Right atrium auricular region (tissue), 2 donors: Measurements from ENCODE around the gene DMWD. TPM values are rescaled to one million over a fixed set of nuclear protein-coding genes. Genes with fewer than 3 reads are reported as not detected.
A peak's percentile ranks its signal among the peaks of the same experiment; 100 is the strongest.

Experiments used
- DNase-seq: peaks from one replicate; pipeline ENCODE4 v3.0.0-alpha.2; 2019; ENCODE audit warnings: low spot score
- H3K27ac ChIP-seq, 2 donors: fragments of 200-600 bp; sonication (generic); 1 replicate in 1 of 2; 2 replicates in 1 of 2; pipeline ENCODE4 v1.5.1; 2016 to 2019
- H3K27me3 ChIP-seq, 2 donors: fragments of 200-600 bp; sonication (generic); one replicate each; pipeline versions ENCODE4 v1.5.1 to v1.6.0; 2017 to 2019
- H3K36me3 ChIP-seq: fragments of 200-600 bp; sonication (generic); one replicate; pipeline ENCODE4 v1.5.1; 2016
- H3K4me1 ChIP-seq, 2 donors: fragments of 200-600 bp; sonication (generic); one replicate each; pipeline versions ENCODE4 v1.5.1 to v1.6.0; 2017 to 2019
- H3K4me3 ChIP-seq, 2 donors: fragments of 200-600 bp; sonication (generic); 1 replicate in 1 of 2; 2 replicates in 1 of 2; pipeline ENCODE4 v1.5.1; 2017 to 2019; ENCODE audit warnings: mild to moderate bottlenecking in 1 of 2, moderate library complexity in 1 of 2
- H3K9me3 ChIP-seq, 2 donors: fragments of 200-600 bp; sonication (generic); one replicate each; pipeline ENCODE4 v1.5.1; 2019
- total RNA-seq, 2 donors: library from RNA; depleted of rRNA; stranded (reverse); fragments of >200 nt; gene quantifications; one replicate each; pipeline ENCODE4 v1.1.0, GENCODE V29; 2016
- TF ChIP-seq, protein P1 (sequence below), 2 donors: fragments of 200-600 bp; sonication (generic); IDR thresholded peaks; one replicate each; pipeline ENCODE4 v1.5.1; 2019; ENCODE audit warnings: antibody characterized with exemption in 2 of 2

DMWD gene
- total RNA-seq, 2 donors from 2014 or later = 41.5 to 55.9 TPM

GRCh38 chr19:45782820-45783785 is 9.5 kb downstream of the DMWD start:
- Histone ChIP-seq H3K4me3 (peak overlapping the region; percentile 62 to 71), H3K4me1 (peaks cover 0 to 86% of the 10 kb centered on the region in 2 donors), H3K9me3 (no peaks in the 10 kb centered on the region), H3K36me3 (peaks cover 37% of the 10 kb centered on the region), H3K27me3 (no peaks in the 10 kb centered on the region), H3K27ac (peak overlapping the region; percentile 93 to 95)
- peak; percentile 80 for DNase-seq
- TF ChIP-seq, protein P1, sequence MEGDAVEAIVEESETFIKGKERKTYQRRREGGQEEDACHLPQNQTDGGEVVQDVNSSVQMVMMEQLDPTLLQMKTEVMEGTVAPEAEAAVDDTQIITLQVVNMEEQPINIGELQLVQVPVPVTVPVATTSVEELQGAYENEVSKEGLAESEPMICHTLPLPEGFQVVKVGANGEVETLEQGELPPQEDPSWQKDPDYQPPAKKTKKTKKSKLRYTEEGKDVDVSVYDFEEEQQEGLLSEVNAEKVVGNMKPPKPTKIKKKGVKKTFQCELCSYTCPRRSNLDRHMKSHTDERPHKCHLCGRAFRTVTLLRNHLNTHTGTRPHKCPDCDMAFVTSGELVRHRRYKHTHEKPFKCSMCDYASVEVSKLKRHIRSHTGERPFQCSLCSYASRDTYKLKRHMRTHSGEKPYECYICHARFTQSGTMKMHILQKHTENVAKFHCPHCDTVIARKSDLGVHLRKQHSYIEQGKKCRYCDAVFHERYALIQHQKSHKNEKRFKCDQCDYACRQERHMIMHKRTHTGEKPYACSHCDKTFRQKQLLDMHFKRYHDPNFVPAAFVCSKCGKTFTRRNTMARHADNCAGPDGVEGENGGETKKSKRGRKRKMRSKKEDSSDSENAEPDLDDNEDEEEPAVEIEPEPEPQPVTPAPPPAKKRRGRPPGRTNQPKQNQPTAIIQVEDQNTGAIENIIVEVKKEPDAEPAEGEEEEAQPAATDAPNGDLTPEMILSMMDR (IDR thresholded peaks at IDR 0.05) = no peak

DNA sequence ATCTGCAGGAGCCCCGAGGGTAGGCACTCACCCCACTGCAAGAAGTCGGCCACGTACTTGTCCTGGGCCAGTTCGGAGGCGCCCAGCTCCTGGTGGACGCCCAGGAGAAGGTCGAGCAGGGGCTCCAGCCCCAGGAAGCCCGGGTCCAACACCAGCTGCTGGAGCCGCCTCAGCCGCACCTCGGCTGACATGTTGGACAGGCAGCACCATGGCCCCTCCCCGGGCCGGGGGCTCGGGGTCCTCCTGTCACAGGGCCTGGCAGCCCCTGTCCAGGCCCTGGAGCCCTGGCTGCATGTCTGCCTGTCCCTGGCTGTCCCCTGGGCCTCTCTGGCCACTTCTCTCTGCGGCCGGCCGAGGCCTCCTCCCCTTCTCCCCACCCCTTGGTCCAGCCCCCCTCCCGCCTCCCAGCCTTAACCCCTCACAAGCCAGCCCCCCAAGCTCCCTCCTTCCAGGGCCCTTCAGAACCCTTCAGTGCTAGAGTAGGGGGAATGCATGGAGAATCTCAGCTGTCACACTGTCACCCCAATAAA is 10.4 kb downstream of the DMWD start, which contains the start of gene DMPK:
DMPK (minus strand) TSS at position 329 of the 530 bp plus-strand sequence; CDS start at position 191, 138 bp downstream.
- Histone ChIP-seq H3K36me3 (peaks cover 43% of the 10 kb centered on the region), H3K27ac (peak within 1 kb of the TSS; percentile 93 to 95), H3K9me3 (no peaks in the 10 kb centered on the region), H3K4me1 (peaks cover 0 to 82% of the 10 kb centered on the region in 2 donors), H3K4me3 (peak within 1 kb of the TSS; percentile 62 to 71), H3K27me3 (no peaks in the 10 kb centered on the region)
- TF ChIP-seq, protein P1 (IDR thresholded peaks at IDR 0.05) = no peak
- DNase-seq = no peak

DNA sequence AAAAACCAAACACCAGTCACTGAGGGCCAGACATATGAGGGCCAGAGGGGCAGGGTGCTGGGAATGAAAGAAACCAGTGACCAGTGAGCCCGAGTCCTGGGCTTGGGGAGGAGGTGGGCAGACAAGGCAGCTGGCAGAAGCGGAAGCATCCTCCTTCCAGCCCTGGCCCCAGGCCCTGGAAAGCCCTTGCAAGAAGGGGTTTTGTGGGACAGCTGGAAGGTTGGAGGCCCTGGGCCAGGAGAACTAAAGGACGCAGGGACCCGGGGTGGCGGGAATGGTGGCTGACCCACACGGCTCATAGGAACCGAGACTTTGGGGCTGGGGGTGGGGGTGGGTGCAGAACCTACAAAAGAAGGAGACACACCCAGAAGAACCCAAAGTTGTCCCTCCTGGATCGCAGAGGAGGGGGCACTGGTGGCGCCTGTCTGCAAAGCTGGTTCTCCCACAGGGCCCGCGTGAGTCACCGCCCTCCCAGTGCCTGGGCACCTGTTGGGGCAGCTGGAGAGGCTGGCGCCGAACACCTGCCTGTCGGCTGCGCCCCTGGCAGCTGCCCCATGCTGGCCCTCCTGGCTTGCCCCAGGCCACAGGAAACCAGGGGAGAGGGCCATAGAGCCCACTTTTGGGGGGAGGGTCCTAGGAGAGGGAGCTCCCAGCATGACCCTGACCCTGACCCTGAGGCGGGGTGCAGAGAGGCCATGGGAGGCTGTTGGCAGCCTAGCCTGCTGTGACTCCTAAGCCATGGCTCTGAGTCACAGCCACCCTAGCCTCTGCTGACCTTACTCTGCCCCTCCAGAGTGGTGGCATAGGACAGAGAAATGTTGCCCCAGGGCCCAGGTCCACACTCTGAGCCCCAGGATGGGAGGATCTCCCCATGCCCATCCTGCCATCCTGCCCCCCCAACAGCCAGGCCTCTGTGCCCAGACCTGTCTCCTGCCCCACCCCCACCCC is 11.2 kb downstream of the DMWD start:
- H3K4me3 ChIP-seq = peak overlapping the region; percentile 62 to 71
- TF ChIP-seq, protein P1 (IDR thresholded peaks at IDR 0.05) = no peak
- no peaks in the 10 kb centered on the region for H3K27me3 ChIP-seq
- no peak for DNase-seq
- H3K9me3 ChIP-seq = no peaks in the 10 kb centered on the region
- peaks cover 43% of the 10 kb centered on the region for H3K36me3 ChIP-seq
- H3K27ac ChIP-seq = peak overlapping the region; percentile 93 to 95
- H3K4me1 ChIP-seq = peaks cover 0 to 80% of the 10 kb centered on the region in 2 donors

DNA sequence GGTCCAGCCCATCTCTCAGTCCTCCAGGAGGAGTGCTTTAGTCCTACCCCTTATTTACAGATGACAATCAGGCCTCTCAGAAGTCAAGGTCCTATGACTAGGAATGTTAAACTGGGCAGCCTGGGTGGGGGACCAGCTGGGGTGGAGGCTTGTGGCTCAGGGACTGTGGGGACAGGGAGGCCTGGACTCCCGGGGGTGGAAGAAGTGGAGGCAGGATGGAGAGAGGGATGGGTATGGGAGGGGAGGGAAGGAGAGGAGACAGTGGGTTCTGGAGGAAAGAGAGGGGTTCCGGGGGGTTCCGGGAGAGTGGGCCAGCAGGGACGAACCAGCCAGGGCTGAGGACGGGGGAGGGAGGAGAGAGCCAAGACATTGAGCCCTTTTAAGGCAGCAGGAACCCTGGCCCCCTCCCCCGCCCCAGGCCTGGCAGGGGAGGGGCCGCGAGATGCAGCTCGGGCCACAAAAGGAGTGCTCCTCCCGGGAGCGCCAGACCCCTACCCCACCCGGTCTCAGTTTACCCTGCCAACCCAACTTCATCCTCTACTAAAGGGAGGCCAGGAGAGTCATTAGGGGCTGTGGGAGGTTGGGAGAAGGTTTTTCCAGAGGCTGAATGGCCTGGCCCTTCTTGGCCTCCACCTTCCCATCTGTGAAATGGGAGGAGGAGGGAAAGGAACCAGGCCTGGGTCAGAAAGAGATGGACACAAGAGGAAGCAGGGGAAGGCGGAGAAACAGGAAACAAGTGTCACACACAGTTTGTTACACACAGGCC is 12.0 kb downstream of the DMWD start:
- H3K27me3 ChIP-seq = no peaks in the 10 kb centered on the region
- H3K9me3 ChIP-seq = no peaks in the 10 kb centered on the region
- H3K4me3 ChIP-seq = peak overlapping the region; percentile 62 to 71
- no peak for DNase-seq
- peaks cover 38% of the 10 kb centered on the region for H3K36me3 ChIP-seq
- H3K4me1 ChIP-seq = peaks cover 0 to 72% of the 10 kb centered on the region in 2 donors
- H3K27ac ChIP-seq = peak overlapping the region; percentile 93 to 95
- TF ChIP-seq, protein P1 (IDR thresholded peaks at IDR 0.05) = no peak

DNA sequence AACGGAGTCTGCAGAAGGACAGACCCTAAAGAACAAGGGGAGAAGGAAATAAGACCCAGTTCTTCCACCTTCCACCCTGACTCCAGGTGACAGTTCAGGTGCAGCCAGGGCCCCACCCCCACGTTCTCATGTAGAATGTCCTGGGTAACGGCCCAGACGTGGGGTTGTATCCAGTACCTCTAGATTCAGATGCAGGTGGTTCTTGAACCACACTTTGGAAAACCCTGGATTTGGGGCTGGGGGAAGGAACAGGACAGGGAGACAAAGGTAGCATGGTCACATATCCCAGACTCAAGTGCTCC is 12.5 kb downstream of the DMWD start:
- Histone ChIP-seq H3K4me3 (peak overlapping the region; percentile 62 to 71), H3K27me3 (no peaks in the 10 kb centered on the region), H3K4me1 (peaks cover 0 to 66% of the 10 kb centered on the region in 2 donors), H3K9me3 (no peaks in the 10 kb centered on the region), H3K36me3 (peaks cover 33% of the 10 kb centered on the region), H3K27ac (peak overlapping the region; percentile 93 to 95)
- DNase-seq = no peak
- TF ChIP-seq, protein P1 (IDR thresholded peaks at IDR 0.05) = no peak
